BJ (cell line): Measurements from ENCODE around the gene SNRPB. TPM values are rescaled to one million over a fixed set of nuclear protein-coding genes. Genes with fewer than 3 reads are reported as not detected.

Source experiments
- CTCF ChIA-PET: fragments of 350-600 bp; formaldehyde crosslinking; extraction: SDS; loops from one replicate; lab custom pipeline; 2021; ENCODE audit warnings: antibody characterized with exemption, inconsistent platforms; lab: Yijun Ruan, JAX
- POLR2A ChIA-PET: fragments of 300-600 bp; sonication (Branson Sonifier 250); formaldehyde crosslinking; extraction: SDS; loops from one replicate; lab custom pipeline; 2021; ENCODE audit warnings: antibody characterized with exemption; lab: Charles Lee
- DNase-seq: peaks from one replicate; pipeline ENCODE4 v3.0.0-alpha.2; 2011; ENCODE audit warnings: low read depth
- H3K27me3 ChIP-seq: 2 replicates; pipeline ENCODE4 v1.6.0; 2011; ENCODE audit warnings: low read length; ENCODE audit not compliant: control insufficient read depth, insufficient read depth
- H3K36me3 ChIP-seq: 2 replicates; pipeline ENCODE4 v1.5.1; 2011; ENCODE audit warnings: low read length; ENCODE audit not compliant: control insufficient read depth, insufficient read depth
- H3K4me3 ChIP-seq: 2 replicates; pipeline ENCODE4 v1.5.1; 2011; ENCODE audit warnings: low read depth, mild to moderate bottlenecking, control low read depth, low read length
- CTCF ChIP-seq: IDR thresholded peaks from 2 replicates; pipeline ENCODE4 v1.5.1; 2011; ENCODE audit warnings: low read depth, mild to moderate bottlenecking, control low read depth, inconsistent platforms, low read length, moderate library complexity; ENCODE audit not compliant: insufficient read depth
- polyA plus RNA-seq: library from polyadenylated mRNA; depleted of rRNA; stranded (reverse); fragments of >200 nt; gene quantifications from 2 replicates; pipeline ENCODE4 v1.2.3, GENCODE V29; 2011

Gene SNRPB
- polyA plus RNA-seq, 1 experiment = 178 TPM

- ChIA-PET CTCF (no interaction called here), POLR2A (no interaction called here)
- DNase-seq = no peak
- TF ChIP-seq CTCF = no peak
- Histone ChIP-seq H3K27me3 (no peaks in the 10 kb centered on the region), H3K36me3 (peaks cover 14% of the 10 kb centered on the region), H3K4me3 (no peak overlapping the region)
These were observed 14.5 kb upstream of the SNRPB start for GRCh38 chr20:2485080-2485479.

- Histone ChIP-seq H3K4me3 (no peak overlapping the region), H3K27me3 (no peaks in the 10 kb centered on the region), H3K36me3 (peaks cover 14% of the 10 kb centered on the region)
- TF ChIP-seq CTCF = no peak
- DNase-seq = no peak
- ChIA-PET CTCF (no interaction called here), POLR2A (no interaction called here)
These were observed 12.9 kb upstream of the SNRPB start for GRCh38 chr20:2483504-2483903.

- H3K36me3 ChIP-seq = peaks cover 14% of the 10 kb centered on the region
- ChIA-PET CTCF (no interaction called here), POLR2A (no interaction called here)
- H3K4me3 ChIP-seq = no peak overlapping the region
- TF ChIP-seq CTCF = no peak
- DNase-seq = no peak
- H3K27me3 ChIP-seq = no peaks in the 10 kb centered on the region
These were observed 9.8 kb upstream of the SNRPB start for GRCh38 chr20:2480381-2480780.

- ChIA-PET CTCF (interaction anchor here (1.6 kb wide), 1 partner anchor 16 kb away, joined by 3 read pairs; no protein-coding TSS in a partner anchor), POLR2A (no interaction called here)
- 0 out of 2 replicates have a peak, but pooled peaks have one; percentile 10 for TF ChIP-seq CTCF
- peaks cover 3% of the 10 kb centered on the region; the same call in 1 of the 2 replicates for H3K36me3 ChIP-seq
- H3K27me3 ChIP-seq = no peaks in the 10 kb centered on the region
- no peak for DNase-seq
- H3K4me3 ChIP-seq = no peak overlapping the region
These were observed 6.4 kb upstream of the SNRPB start for GRCh38 chr20:2476742-2477615.

- no peak for TF ChIP-seq CTCF
- Histone ChIP-seq H3K36me3 (0 out of 2 replicates have a peak, but pooled peaks cover 1% of the 10 kb centered on the region), H3K27me3 (no peaks in the 10 kb centered on the region), H3K4me3 (no peak overlapping the region)
- POLR2A ChIA-PET = no interaction called here
- CTCF ChIA-PET = interaction anchor here (0.7 to 1.6 kb wide), 2 partner anchors 17 to 559 kb away, joined by 3 read pairs; no protein-coding TSS in a partner anchor
- no peak for DNase-seq
These were observed 5.5 kb upstream of the SNRPB start for GRCh38 chr20:2475850-2476741.
